Heart left ventricle (tissue), 16 donors: ENCODE data around the gene STIM2. TPM values are rescaled to one million over a fixed set of nuclear protein-coding genes. Genes with fewer than 3 reads are reported as not detected.

Experiments used
- ATAC-seq, 4 donors: fragments of 200-7000 bp; cut with Tn5 transposase; one replicate each; pipeline ENCODE4 v1.9.1; 2020 to 2022; ENCODE audit warnings: moderate library complexity in 4 of 4, mild to moderate bottlenecking in 3 of 4, moderate number of reproducible peaks in 1 of 4
- DNase-seq, 5 donors: peaks; one replicate each; pipeline ENCODE4 v3.0.0-alpha.2; 2020
- H3K27ac ChIP-seq, 12 donors: fragments of 200-600 bp; sonication (generic) in 4 of 12; one replicate each; pipeline versions ENCODE4 v1.5.0 to v1.8.0; 2016 to 2022; ENCODE audit warnings: mild to moderate bottlenecking in 2 of 12
- H3K27me3 ChIP-seq, 9 donors: fragments of 200-600 bp; sonication (generic) in 2 of 9; one replicate each; pipeline versions ENCODE4 v1.5.1 to v1.8.0; 2016 to 2022; ENCODE audit warnings: mild to moderate bottlenecking in 3 of 9
- H3K36me3 ChIP-seq, 9 donors: fragments of 200-600 bp; sonication (generic) in 2 of 9; one replicate each; pipeline versions ENCODE4 v1.5.0 to v1.8.0; 2018 to 2022; ENCODE audit warnings: mild to moderate bottlenecking in 2 of 9
- H3K4me1 ChIP-seq, 12 donors: fragments of 200-600 bp; sonication (generic) in 4 of 12; one replicate each; pipeline versions ENCODE4 v1.5.0 to v1.8.0; 2016 to 2022; ENCODE audit warnings: mild to moderate bottlenecking in 3 of 12
- H3K4me3 ChIP-seq, 12 donors: fragments of 200-600 bp; sonication (generic) in 4 of 12; one replicate each; pipeline versions ENCODE4 v1.5.0 to v1.8.0; 2017 to 2022; ENCODE audit warnings: mild to moderate bottlenecking in 9 of 12, moderate library complexity in 4 of 12
- H3K9me3 ChIP-seq, 12 donors: fragments of 200-600 bp; sonication (generic) in 4 of 12; one replicate each; pipeline versions ENCODE4 v1.5.0 to v1.8.0; 2016 to 2022; ENCODE audit warnings: mild to moderate bottlenecking in 1 of 12
- POLR2A ChIP-seq, 2 donors: fragments of 450-650 bp; IDR thresholded peaks; one replicate each; pipeline ENCODE4 v1.6.1; 2017; ENCODE audit warnings: antibody characterized with exemption in 2 of 2, mild to moderate bottlenecking in 2 of 2, moderate library complexity in 2 of 2
- WGBS, 4 donors: extraction: QIAGEN DNeasy Blood & Tissue Kit in 2 of 4; methylation state at CpG; one replicate each; pipeline versions ENCODE4 v1.1.5 to v1.1.7; 2013 to 2018; 5-methylcytosine and 5-hydroxymethylcytosine counted together
- intact Hi-C, 10 donors: fragments of 100-400 bp; cut with DNase I; formaldehyde crosslinking; loops; one replicate each; pipeline versions ENCODE4 v1.11.1 to v1.14.2; 2022
- polyA plus RNA-seq, 2 donors: library from polyadenylated mRNA; stranded (reverse); fragments of 200-250 nt; gene quantifications; one replicate each; pipeline ENCODE4 v1.2.3, GENCODE V29; 2013
- total RNA-seq, 9 donors: library from RNA; depleted of rRNA in 2 of 9; stranded (reverse); fragments of >200 nt in 2 of 9; fragmentation: NEBNext Ultra II Directional in 3 of 9; extraction: Animal tissue kit (Norgen Biotek cat#: 25700) in 3 of 9; gene quantifications; one replicate each; pipeline versions ENCODE4 v1.1.0 to v1.2.4, GENCODE V29; 2016 to 2023
- TF ChIP-seq, protein P1 (sequence below), 12 donors: fragments of 200-600 bp; sonication (generic) in 4 of 12; IDR thresholded peaks; one replicate each; pipeline versions ENCODE4 v1.5.0 to v1.8.0; 2018 to 2022; ENCODE audit warnings: antibody characterized with exemption in 12 of 12, mild to moderate bottlenecking in 5 of 12
- donor health status: ischemic (EF 13 %, LVEDD 7.1; RV severe dilation, severe dysfunction).
- donor health status: healthy with polysubstance abuse.
- donor health status: DM: no; HTN: yes; CAD: no.
- donor health status: DM: no; HTN: no; CAD: no.
- donor health status: ischemic (EF 25% LVEDD 6.9; RV normal size, moderate dysfunction).
- donor health status: ischemic (EF 25% LVEDD 5.7; RV mildly dilated, moderate dysfunction).
- donor health status: healthy.
- donor health status: DM: yes; HTN: yes; CAD: no.
- donor health status: ischemic (EF 35%, LVEDD 5.7; RV mildly dilated, moderate dysfunction).
- donor health status: nonischemic (EF 11% LVEDD 7.7; RV severe dilation, severe dysfunction).
- donor health status: DM: yes; HTN: yes; CAD: no.
- donor health status: PGD.
- donor health status: ischemic (EF 29% LVEDD 5.4; RV normal size, mild dysfunction).
- donor health status: nonischemic (EF 23%, LVEDD 6.1; RV moderate dilation, normal function).

The STIM2 gene
- total and polyA plus RNA-seq, 11 donors = 4.6 to 17.3 (median 8.8) TPM

GRCh38 chr4:26985873-26986272 is 125.2 kb downstream of the STIM2 start:
- intact Hi-C loops = no loop called here
- Histone ChIP-seq H3K9me3 (peaks cover 0 to 11% (median 0%) of the 10 kb centered on the region in 12 donors), H3K27ac (no peak overlapping the region), H3K4me1 (peaks cover 0 to 17% (median 0%) of the 10 kb centered on the region in 12 donors), H3K4me3 (no peak overlapping the region), H3K36me3 (no peaks in the 10 kb centered on the region), H3K27me3 (no peaks in the 10 kb centered on the region)
- no peak for TF ChIP-seq POLR2A (IDR thresholded peaks at IDR 0.05)
- TF ChIP-seq, protein P1, sequence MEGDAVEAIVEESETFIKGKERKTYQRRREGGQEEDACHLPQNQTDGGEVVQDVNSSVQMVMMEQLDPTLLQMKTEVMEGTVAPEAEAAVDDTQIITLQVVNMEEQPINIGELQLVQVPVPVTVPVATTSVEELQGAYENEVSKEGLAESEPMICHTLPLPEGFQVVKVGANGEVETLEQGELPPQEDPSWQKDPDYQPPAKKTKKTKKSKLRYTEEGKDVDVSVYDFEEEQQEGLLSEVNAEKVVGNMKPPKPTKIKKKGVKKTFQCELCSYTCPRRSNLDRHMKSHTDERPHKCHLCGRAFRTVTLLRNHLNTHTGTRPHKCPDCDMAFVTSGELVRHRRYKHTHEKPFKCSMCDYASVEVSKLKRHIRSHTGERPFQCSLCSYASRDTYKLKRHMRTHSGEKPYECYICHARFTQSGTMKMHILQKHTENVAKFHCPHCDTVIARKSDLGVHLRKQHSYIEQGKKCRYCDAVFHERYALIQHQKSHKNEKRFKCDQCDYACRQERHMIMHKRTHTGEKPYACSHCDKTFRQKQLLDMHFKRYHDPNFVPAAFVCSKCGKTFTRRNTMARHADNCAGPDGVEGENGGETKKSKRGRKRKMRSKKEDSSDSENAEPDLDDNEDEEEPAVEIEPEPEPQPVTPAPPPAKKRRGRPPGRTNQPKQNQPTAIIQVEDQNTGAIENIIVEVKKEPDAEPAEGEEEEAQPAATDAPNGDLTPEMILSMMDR (IDR thresholded peaks at IDR 0.05) = no peak
- DNase-seq (no peak), ATAC-seq (no peak)
- WGBS, 4 donors = 64 to 73% (median 67%) methylated on average over 3 of the region's 3 CpGs

DNA sequence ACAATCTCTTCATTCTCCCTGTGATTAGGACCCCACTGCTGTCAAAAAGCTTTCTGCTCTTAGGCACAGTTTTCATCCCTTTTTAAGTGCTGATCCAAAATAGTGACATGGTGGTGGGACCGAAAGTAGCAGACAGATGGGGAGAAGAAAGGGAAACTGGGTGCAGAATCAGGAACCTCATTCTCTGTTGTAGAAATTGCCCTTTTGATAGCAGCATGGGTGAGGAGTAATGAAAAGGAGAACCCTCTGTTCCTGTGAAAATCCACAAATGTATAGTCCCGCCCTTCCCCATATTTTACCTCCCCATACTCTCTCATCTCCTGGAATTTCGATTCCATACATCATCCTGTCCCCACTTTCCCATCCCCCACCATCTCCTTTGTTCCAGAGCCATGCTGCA is 126.5 kb downstream of the STIM2 start:
- intact Hi-C loops = no loop called here
- Histone ChIP-seq H3K4me1 (peaks cover 0 to 24% (median 0%) of the 10 kb centered on the region in 12 donors), H3K27ac (no peak overlapping the region), H3K9me3 (peaks cover 0 to 13% (median 0%) of the 10 kb centered on the region in 12 donors), H3K36me3 (no peaks in the 10 kb centered on the region), H3K27me3 (no peaks in the 10 kb centered on the region), H3K4me3 (no peak overlapping the region)
- WGBS, 4 donors = 94 to 98% (median 95%) methylated on average over 3 of the region's 3 CpGs
- no peak for ATAC-seq
- DNase-seq = no peak
- TF ChIP-seq, protein P1 (IDR thresholded peaks at IDR 0.05) = no peak
- no peak for TF ChIP-seq POLR2A (IDR thresholded peaks at IDR 0.05)

DNA sequence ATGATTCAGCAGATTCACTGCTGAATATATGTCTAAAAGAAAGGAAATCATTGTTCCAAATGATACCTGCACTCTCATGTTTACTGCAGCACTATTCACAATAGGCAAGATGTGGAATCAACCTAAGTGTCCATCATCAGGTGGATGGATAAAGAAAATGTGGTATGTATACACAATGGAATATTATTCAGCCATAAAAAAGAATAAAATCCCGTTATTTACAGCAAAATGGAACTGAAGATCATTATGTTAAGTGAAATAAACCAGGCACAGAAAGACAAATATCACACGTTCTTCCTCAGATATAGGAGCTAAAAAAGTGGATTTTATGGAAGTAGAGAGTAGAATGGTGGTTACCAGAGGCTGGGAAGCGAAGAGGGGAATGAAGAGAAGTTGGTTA is 130.4 kb downstream of the STIM2 start:
- no peak for TF ChIP-seq POLR2A (IDR thresholded peaks at IDR 0.05)
- TF ChIP-seq, protein P1 (IDR thresholded peaks at IDR 0.05) = no peak
- Histone ChIP-seq H3K9me3 (peaks cover 0 to 13% (median 0%) of the 10 kb centered on the region in 12 donors), H3K27ac (no peak overlapping the region), H3K36me3 (peaks cover 0 to 2% (median 0%) of the 10 kb centered on the region in 9 donors), H3K4me1 (peaks cover 0 to 43% (median 24%) of the 10 kb centered on the region in 12 donors), H3K27me3 (no peaks in the 10 kb centered on the region), H3K4me3 (no peak overlapping the region)
- intact Hi-C loops = loop anchor here in 4 of 10 donors (5.0 to 10.0 kb wide), 3 partner anchors 129 to 206 kb away; partner anchors contain the start of gene STIM2 (in 2 of the 4)
- DNase-seq = no peak
- 96 to 99% (median 98%) methylated on average over 3 of the region's 3 CpGs for WGBS, 4 donors
- ATAC-seq = no peak

DNA sequence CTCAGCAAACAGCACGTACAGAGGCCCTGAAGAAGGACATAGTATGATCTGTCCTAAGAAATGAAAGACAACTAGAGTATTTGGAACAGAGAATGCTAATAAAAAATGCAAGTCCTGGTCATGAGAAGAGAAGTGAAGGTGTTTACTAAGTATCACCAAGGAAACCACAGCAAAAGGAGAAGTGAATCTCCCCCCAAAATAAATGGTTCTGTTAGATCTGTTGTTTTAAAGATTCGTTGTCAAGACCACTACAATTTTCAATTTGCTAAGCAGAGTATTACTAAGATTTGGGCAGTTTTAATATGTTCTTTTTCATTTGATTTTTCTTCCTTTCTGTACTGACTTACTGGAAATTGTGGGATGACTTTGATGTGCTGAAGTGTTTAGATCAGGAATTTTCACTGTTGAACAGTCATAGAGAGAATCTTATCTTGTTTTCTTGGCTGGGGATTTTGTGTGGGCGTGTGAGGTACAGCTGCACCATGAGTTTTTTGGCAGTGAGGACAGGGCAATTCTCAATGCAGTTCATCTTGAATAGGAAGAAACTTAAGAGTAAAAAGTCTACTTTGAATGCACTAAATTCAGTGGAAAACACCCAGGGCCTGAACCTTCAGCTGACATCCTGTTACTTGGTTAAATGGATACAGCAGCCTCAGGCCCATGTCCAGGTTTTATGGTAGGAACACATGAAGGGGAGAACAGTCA is 132.2 kb downstream of the STIM2 start:
- ATAC-seq = peak; percentile 75 to 92 (median 89)
- H3K4me1 ChIP-seq = peaks cover 0 to 34% (median 24%) of the 10 kb centered on the region in 12 donors
- peaks cover 0 to 2% (median 0%) of the 10 kb centered on the region in 9 donors for H3K36me3 ChIP-seq
- peak in 4 of 5 donors; percentile 34 to 55 (median 40) for DNase-seq
- H3K4me3 ChIP-seq = no peak overlapping the region
- intact Hi-C loops = loop anchor here in 4 of 10 donors (5.0 to 10.0 kb wide), 3 partner anchors 131 to 208 kb away; partner anchors contain the start of gene STIM2 (in 2 of the 4)
- H3K9me3 ChIP-seq = peaks cover 0 to 13% (median 0%) of the 10 kb centered on the region in 12 donors
- H3K27ac ChIP-seq = peak overlapping the region in 9 of 12 donors; percentile 12 to 47 (median 32)
- 42 to 50% (median 46%) methylated on average over 3 of the region's 3 CpGs for WGBS, 4 donors
- no peaks in the 10 kb centered on the region for H3K27me3 ChIP-seq
- TF ChIP-seq POLR2A (IDR thresholded peaks at IDR 0.05) = no peak
- TF ChIP-seq, protein P1 (IDR thresholded peaks at IDR 0.05) = no peak
